C4-2B (cell line): ENCODE data around the gene PTPRU.
A peak's percentile ranks its signal among the peaks of the same experiment; 100 is the strongest.

Experiments used
- H3K27ac ChIP-seq: fragments of 450-650 bp; 2 replicates; pipeline ENCODE4 v1.5.1; 2017
- CTCF ChIP-seq: fragments of 450-650 bp; conservative IDR thresholded peaks from 2 replicates; pipeline ENCODE4 v1.5.1; 2017; ENCODE audit warnings: mild to moderate bottlenecking
- ZFX ChIP-seq: fragments of 450-650 bp; IDR thresholded peaks from 2 replicates; pipeline ENCODE4 v1.6.1; 2017

PTPRU gene

GRCh38 chr1:29222686-29223085 is 13.6 kb upstream of the PTPRU start:
- TF ChIP-seq CTCF (no peak), ZFX (no peak)
- no peak overlapping the region for H3K27ac ChIP-seq

- no peak overlapping the region for H3K27ac ChIP-seq
- TF ChIP-seq CTCF (no peak), ZFX (no peak)
These were observed 12.8 kb upstream of the PTPRU start for GRCh38 chr1:29223521-29223920.

- TF ChIP-seq ZFX = no peak
- TF ChIP-seq CTCF = no peak
- H3K27ac ChIP-seq = no peak overlapping the region
These were observed 11.9 kb upstream of the PTPRU start for GRCh38 chr1:29224356-29224837.

GRCh38 chr1:29225361-29225760 is 11.0 kb upstream of the PTPRU start:
- H3K27ac ChIP-seq = no peak overlapping the region
- TF ChIP-seq ZFX (no peak), CTCF (no peak)

- no peak for TF ChIP-seq CTCF
- no peak for TF ChIP-seq ZFX
- no peak overlapping the region for H3K27ac ChIP-seq
These were observed 8.8 kb upstream of the PTPRU start for GRCh38 chr1:29227511-29227910.

- H3K27ac ChIP-seq = peak overlapping the region; percentile 67
- TF ChIP-seq ZFX = no peak
- no peak for TF ChIP-seq CTCF
These were observed 6.1 kb upstream of the PTPRU start for GRCh38 chr1:29230204-29230552.

- peak within 1 kb of the TSS; percentile 67 for H3K27ac ChIP-seq
- TF ChIP-seq ZFX (no peak), CTCF (peak; percentile 42)
These were observed 5.6 kb upstream of the PTPRU start, which contains the start of gene MECR for GRCh38 chr1:29230553-29231378. TSS of gene MECR (minus strand) at chr1:29230934. CDS start at chr1:29230906, 28 bp downstream.
